Lung (tissue), 12 donors: ENCODE data around the gene DMRT2. TPM values are rescaled to one million over a fixed set of nuclear protein-coding genes. Genes with fewer than 3 reads are reported as not detected.

ENCODE experiments used
- ATAC-seq: fragments of 200-7000 bp; cut with Tn5 transposase; one replicate; pipeline ENCODE4 v1.9.1; 2020; ENCODE audit warnings: moderate number of reproducible peaks; ENCODE audit not compliant: insufficient read depth, low FRiP score
- DNase-seq, 3 donors: peaks; one replicate each; pipeline ENCODE4 v3.0.0-alpha.2; 2013 to 2017
- H3K27ac ChIP-seq, 2 donors: one replicate each; pipeline ENCODE4 v1.5.1; 2013; ENCODE audit warnings: mild to moderate bottlenecking in 2 of 2, moderate library complexity in 2 of 2, control low read depth in 1 of 2, inconsistent platforms in 1 of 2, low read depth in 1 of 2, low read length in 1 of 2
- H3K27me3 ChIP-seq, 3 donors: one replicate each; pipeline ENCODE4 v1.5.1; 2013; ENCODE audit warnings: low read length in 2 of 3; ENCODE audit not compliant: control insufficient read depth in 3 of 3, insufficient read depth in 3 of 3
- H3K36me3 ChIP-seq, 4 donors: one replicate each; pipeline ENCODE4 v1.5.1; 2013; ENCODE audit warnings: low read length in 4 of 4, mild to moderate bottlenecking in 1 of 4, moderate library complexity in 1 of 4; ENCODE audit not compliant: control insufficient read depth in 4 of 4, insufficient read depth in 4 of 4
- H3K4me1 ChIP-seq, 5 donors: one replicate each; pipeline ENCODE4 v1.5.1; 2013; ENCODE audit warnings: low read length in 5 of 5, mild to moderate bottlenecking in 2 of 5, moderate library complexity in 1 of 5; ENCODE audit not compliant: control insufficient read depth in 5 of 5, insufficient read depth in 5 of 5
- H3K4me3 ChIP-seq: one replicate; pipeline ENCODE4 v1.5.1; 2013; ENCODE audit warnings: mild to moderate bottlenecking, control low read depth, moderate library complexity
- H3K9ac ChIP-seq, 2 donors: one replicate each; pipeline ENCODE4 v1.5.1; 2013; ENCODE audit warnings: low read length in 2 of 2, control low read depth in 1 of 2; ENCODE audit not compliant: insufficient read depth in 1 of 2
- H3K9me3 ChIP-seq, 4 donors: one replicate each; pipeline ENCODE4 v1.5.1; 2013; ENCODE audit warnings: low read length in 3 of 4, mild to moderate bottlenecking in 1 of 4, moderate library complexity in 1 of 4; ENCODE audit not compliant: control insufficient read depth in 4 of 4, insufficient read depth in 3 of 4
- WGBS, 2 donors: extraction: QIAGEN DNeasy Blood & Tissue Kit; methylation state at CpG; one replicate each; pipeline ENCODE4 v1.1.7; 2013; 5-methylcytosine and 5-hydroxymethylcytosine counted together
- polyA plus RNA-seq, 2 donors: library from polyadenylated mRNA; stranded (reverse); fragments of 200-250 nt; gene quantifications; one replicate each; pipeline ENCODE4 v1.2.1, GENCODE V29; 2013
- total RNA-seq, 2 donors: library from RNA; depleted of rRNA in 1 of 2; stranded (reverse); fragments of >200 nt in 1 of 2; gene quantifications; one replicate each; pipeline ENCODE4 v1.2.1, GENCODE V29; 2014 to 2021
- TF ChIP-seq, protein P1 (sequence below): IDR thresholded peaks from 2 replicates; pipeline ENCODE4 v1.5.1; 2012; ENCODE audit warnings: mild to moderate bottlenecking; ENCODE audit errors: control extremely low read depth, extremely low read depth
- donor health status: control.
- donor health status: control.
- donor health status: Bipolar disorder and iron deficiency.
- donor health status: healthy.
- donor health status: DM: yes; HTN: yes; CAD: no.

Gene DMRT2
- total and polyA plus RNA-seq, 4 donors = 0.52 to 1.7 (median 0.80) TPM

DNA sequence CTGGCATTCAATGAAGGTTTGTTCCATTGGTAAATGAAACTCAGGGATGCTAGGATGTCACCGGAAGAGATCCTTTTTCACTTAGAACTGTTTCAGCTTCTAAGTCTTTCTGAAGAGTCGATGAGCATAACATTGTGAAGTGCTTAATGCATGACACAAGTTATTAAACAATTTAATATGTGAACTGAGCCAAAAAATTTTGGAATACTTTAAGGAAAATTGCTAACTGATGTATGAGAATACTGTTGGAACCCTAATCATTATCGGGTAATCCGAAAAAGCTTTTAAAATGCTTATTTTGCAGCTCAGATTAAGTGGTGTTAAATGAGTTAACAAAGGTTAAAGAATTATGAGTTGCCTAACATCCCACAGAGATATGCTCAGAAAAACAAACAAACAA is 34.9 kb downstream of the DMRT2 start:
- DNase-seq (no peak), ATAC-seq (no peak)
- 84 to 86% methylated on average over 4 of the region's 4 CpGs for WGBS, 2 donors
- H3K27ac ChIP-seq = no peak overlapping the region
- no peak overlapping the region for H3K9ac ChIP-seq
- peaks cover 0 to 17% (median 2%) of the 10 kb centered on the region in 3 donors for H3K27me3 ChIP-seq
- no peaks in the 10 kb centered on the region for H3K36me3 ChIP-seq
- no peaks in the 10 kb centered on the region for H3K4me1 ChIP-seq
- no peak overlapping the region for H3K4me3 ChIP-seq
- no peaks in the 10 kb centered on the region for H3K9me3 ChIP-seq
- TF ChIP-seq, protein P1, sequence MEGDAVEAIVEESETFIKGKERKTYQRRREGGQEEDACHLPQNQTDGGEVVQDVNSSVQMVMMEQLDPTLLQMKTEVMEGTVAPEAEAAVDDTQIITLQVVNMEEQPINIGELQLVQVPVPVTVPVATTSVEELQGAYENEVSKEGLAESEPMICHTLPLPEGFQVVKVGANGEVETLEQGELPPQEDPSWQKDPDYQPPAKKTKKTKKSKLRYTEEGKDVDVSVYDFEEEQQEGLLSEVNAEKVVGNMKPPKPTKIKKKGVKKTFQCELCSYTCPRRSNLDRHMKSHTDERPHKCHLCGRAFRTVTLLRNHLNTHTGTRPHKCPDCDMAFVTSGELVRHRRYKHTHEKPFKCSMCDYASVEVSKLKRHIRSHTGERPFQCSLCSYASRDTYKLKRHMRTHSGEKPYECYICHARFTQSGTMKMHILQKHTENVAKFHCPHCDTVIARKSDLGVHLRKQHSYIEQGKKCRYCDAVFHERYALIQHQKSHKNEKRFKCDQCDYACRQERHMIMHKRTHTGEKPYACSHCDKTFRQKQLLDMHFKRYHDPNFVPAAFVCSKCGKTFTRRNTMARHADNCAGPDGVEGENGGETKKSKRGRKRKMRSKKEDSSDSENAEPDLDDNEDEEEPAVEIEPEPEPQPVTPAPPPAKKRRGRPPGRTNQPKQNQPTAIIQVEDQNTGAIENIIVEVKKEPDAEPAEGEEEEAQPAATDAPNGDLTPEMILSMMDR = no peak

DNA sequence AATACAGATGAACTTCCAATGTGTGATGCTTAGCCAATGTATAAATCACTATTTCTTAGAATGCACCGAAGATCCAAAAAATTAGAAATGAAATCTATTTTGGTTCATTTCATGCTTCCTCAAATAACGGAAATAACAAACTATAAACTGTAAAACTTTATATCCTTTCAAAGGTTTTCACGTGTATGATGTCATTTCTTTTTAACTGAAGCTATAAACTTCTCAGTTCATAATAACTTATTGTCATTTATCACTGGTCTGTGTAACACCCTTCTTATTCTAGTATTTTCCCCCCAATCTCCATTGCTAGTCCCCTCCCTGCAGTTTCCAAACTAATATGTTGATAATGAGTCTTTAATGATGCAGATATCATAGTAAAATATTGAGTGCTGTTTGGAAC is 36.4 kb downstream of the DMRT2 start:
- TF ChIP-seq, protein P1 = no peak
- 72 to 82% methylated on average over 3 of the region's 3 CpGs for WGBS, 2 donors
- no peak for ATAC-seq

DNA sequence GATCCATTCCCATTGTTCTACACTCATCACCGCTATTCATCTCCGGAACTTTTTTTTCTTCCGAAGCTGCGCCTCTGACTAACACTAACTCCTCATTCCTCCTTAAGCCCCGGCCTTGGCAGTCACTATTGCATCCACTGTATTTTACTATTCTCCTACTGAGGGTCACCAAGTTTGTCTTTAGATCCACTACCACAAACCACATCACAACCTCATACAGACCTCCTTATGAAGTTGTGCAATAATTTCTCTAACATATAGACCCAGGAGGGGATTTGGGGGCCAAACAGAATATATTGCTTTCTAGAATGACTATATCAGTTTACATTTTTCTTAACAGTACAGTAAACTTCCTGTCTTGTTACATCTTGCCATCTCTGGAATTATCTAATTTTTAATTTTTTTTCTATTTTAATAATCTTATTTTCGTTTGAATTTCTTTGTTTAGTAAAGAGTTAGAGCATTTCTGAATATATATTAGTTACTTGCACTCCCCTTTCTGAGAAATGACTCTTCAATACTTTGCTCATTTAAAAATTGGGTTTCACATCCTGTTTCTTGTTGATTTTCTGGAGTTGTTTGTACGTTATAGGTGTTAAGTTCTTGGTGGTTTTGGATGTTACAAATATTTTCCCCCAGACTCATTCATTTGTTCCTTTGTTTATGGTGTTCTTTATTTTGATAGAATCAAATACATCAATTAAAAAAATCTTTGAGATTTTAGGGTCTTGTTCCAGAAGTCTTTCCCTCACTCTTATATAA is 37.1 kb downstream of the DMRT2 start:
- Histone ChIP-seq H3K27ac (no peak overlapping the region), H3K27me3 (peaks cover 0 to 9% (median 2%) of the 10 kb centered on the region in 3 donors), H3K4me1 (no peaks in the 10 kb centered on the region), H3K4me3 (no peak overlapping the region), H3K36me3 (no peaks in the 10 kb centered on the region), H3K9me3 (no peaks in the 10 kb centered on the region), H3K9ac (no peak overlapping the region)
- TF ChIP-seq, protein P1 = no peak
- 78 to 83% methylated on average over 7 of the region's 7 CpGs for WGBS, 2 donors
- DNase-seq = no peak
- ATAC-seq = no peak

More for the DNA sequence above, 36.4 kb downstream of the DMRT2 start:
- Histone ChIP-seq H3K9ac (no peak overlapping the region), H3K9me3 (no peaks in the 10 kb centered on the region), H3K4me1 (no peaks in the 10 kb centered on the region), H3K36me3 (no peaks in the 10 kb centered on the region), H3K27ac (no peak overlapping the region), H3K4me3 (no peak overlapping the region), H3K27me3 (peaks cover 0 to 13% (median 2%) of the 10 kb centered on the region in 3 donors)
- no peak for DNase-seq

DNA sequence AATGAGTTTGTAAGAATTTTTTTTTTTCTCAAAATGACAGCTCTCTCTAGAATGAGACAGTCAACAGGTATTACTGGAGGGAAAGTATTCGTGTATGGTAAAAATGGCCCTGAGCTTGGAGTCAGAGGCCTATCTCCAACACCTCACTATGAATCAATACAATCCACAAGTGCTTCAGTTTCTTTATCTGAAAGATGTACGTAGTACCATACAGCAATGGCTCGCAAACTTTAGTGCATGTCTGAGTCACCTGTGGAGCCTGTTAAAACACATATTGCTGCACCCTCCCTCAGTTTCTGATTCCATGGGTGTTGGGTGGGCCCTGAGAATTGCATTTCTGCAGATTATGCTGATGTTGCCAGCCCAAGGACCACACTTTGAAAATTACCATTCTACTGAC is 44.6 kb downstream of the DMRT2 start:
- no peak overlapping the region for H3K27ac ChIP-seq
- no peak for DNase-seq
- H3K27me3 ChIP-seq = peaks cover 0 to under 1% (median 0%) of the 10 kb centered on the region in 3 donors
- no peaks in the 10 kb centered on the region for H3K36me3 ChIP-seq
- no peaks in the 10 kb centered on the region for H3K4me1 ChIP-seq
- WGBS, 2 donors = 81 to 89% methylated on average over 3 of the region's 3 CpGs
- no peak for ATAC-seq
- H3K9ac ChIP-seq = no peak overlapping the region
- no peaks in the 10 kb centered on the region for H3K9me3 ChIP-seq
- H3K4me3 ChIP-seq = no peak overlapping the region
- TF ChIP-seq, protein P1 = no peak
